H1 (cell line): ENCODE measurements around the gene KTN1. TPM values are rescaled to one million over a fixed set of nuclear protein-coding genes. Genes with fewer than 3 reads are reported as not detected.

Experiments used
- CTCF ChIA-PET: fragments of 300-600 bp; sonication (Branson Sonifier 250); formaldehyde crosslinking; loops from one replicate; lab custom pipeline; 2021; ENCODE audit not compliant: partially characterized antibody; lab: Charles Lee
- POLR2A ChIA-PET: fragments of 300-600 bp; sonication (Branson Sonifier 250); formaldehyde crosslinking; loops from one replicate; lab custom pipeline; 2021; ENCODE audit warnings: inconsistent platforms; ENCODE audit not compliant: partially characterized antibody; lab: Charles Lee
- DNase-seq, 2 experiments: peaks; one replicate each; pipeline versions ENCODE4 v3.0.0 to v3.0.0-alpha.2; 2010 to 2022; ENCODE audit warnings: low spot score in 2 of 2, low read depth in 1 of 2, mixed read lengths in 1 of 2
- FAIRE-seq: peaks from 2 replicates; lab custom pipeline; 2011; peaks lifted over from hg19 to GRCh38; lab: Jason Lieb, UNC
- H2AFZ ChIP-seq: 2 replicates; pipeline ENCODE4 v1.8.1; 2012; ENCODE audit warnings: low read length, inconsistent platforms
- H2AK5ac ChIP-seq: 2 replicates; pipeline ENCODE4 v1.6.1; 2013; ENCODE audit warnings: low read depth, low read length
- H2BK120ac ChIP-seq: replicated peaks from 2 replicates; pipeline ENCODE3; 2013; ENCODE audit warnings: low read depth, low read length, inconsistent platforms
- H2BK12ac ChIP-seq: 2 replicates; pipeline ENCODE4 v1.6.1; 2013; ENCODE audit warnings: low read depth, low read length
- H2BK15ac ChIP-seq: 2 replicates; pipeline ENCODE4 v1.6.1; 2013; ENCODE audit warnings: low read length
- H2BK20ac ChIP-seq: 2 replicates; pipeline ENCODE4 v1.6.1; 2013; ENCODE audit warnings: low read length
- H2BK5ac ChIP-seq: 2 replicates; pipeline ENCODE4 v1.6.1; 2013; ENCODE audit warnings: low read depth, low read length
- H3K14ac ChIP-seq: 2 replicates; pipeline ENCODE4 v1.6.1; 2013; ENCODE audit warnings: inconsistent platforms; ENCODE audit not compliant: insufficient read length
- H3K18ac ChIP-seq: 2 replicates; pipeline ENCODE4 v1.6.1; 2013; ENCODE audit warnings: low read length; ENCODE audit errors: extremely low read depth
- H3K23ac ChIP-seq: 2 replicates; pipeline ENCODE4 v1.6.1; 2013; ENCODE audit warnings: inconsistent platforms; ENCODE audit not compliant: insufficient read length
- H3K23me2 ChIP-seq: 2 replicates; pipeline ENCODE4 v1.6.1; 2013; ENCODE audit warnings: low read depth, low read length
- H3K27ac ChIP-seq: 2 replicates; pipeline ENCODE4 v1.6.1; 2011; ENCODE audit warnings: low read depth, low read length, inconsistent platforms
- H3K27me3 ChIP-seq, 4 experiments: replicated peaks in 1 of 4; 1 replicate in 1 of 4; 2 replicates in 3 of 4; pipeline versions ENCODE4 v1.6.1 to v1.8.1; 2011 to 2013; ENCODE audit warnings: low read length in 3 of 4, mild to moderate bottlenecking in 3 of 4, inconsistent platforms in 2 of 4, mixed read lengths in 2 of 4, moderate library complexity in 1 of 4; ENCODE audit not compliant: control insufficient read depth in 3 of 4, insufficient read depth in 3 of 4; ENCODE audit errors: extremely low read depth in 1 of 4
- H3K36me3 ChIP-seq, 4 experiments: 2 replicates each; pipeline versions ENCODE4 v1.6.1 to v1.8.1; 2011 to 2013; ENCODE audit warnings: mild to moderate bottlenecking in 4 of 4, low read length in 3 of 4, moderate library complexity in 2 of 4, control low read depth in 1 of 4, inconsistent platforms in 1 of 4; ENCODE audit not compliant: insufficient read depth in 4 of 4, control insufficient read depth in 2 of 4
- H3K4ac ChIP-seq: replicated peaks from 2 replicates; pipeline ENCODE3; 2013; ENCODE audit warnings: low read length, low read depth, mixed read lengths, inconsistent platforms; ENCODE audit not compliant: insufficient read length
- H3K4me1 ChIP-seq, 4 experiments: replicated peaks in 1 of 4; 1 replicate in 1 of 4; 2 replicates in 3 of 4; pipeline versions ENCODE4 v1.6.1 to v1.8.1; 2011 to 2013; ENCODE audit warnings: low read length in 3 of 4, inconsistent platforms in 2 of 4, mixed read lengths in 1 of 4; ENCODE audit not compliant: insufficient read depth in 4 of 4, control insufficient read depth in 3 of 4
- H3K4me2 ChIP-seq, 2 experiments: 2 replicates each; pipeline versions ENCODE4 v1.6.1 to v1.8.1; 2011 to 2013; ENCODE audit warnings: low read depth in 2 of 2, low read length in 2 of 2, control low read depth in 1 of 2, inconsistent platforms in 1 of 2, mild to moderate bottlenecking in 1 of 2; ENCODE audit not compliant: insufficient read depth in 1 of 2
- H3K4me3 ChIP-seq, 4 experiments: fragments of 200-600, 300-600 bp in 1 of 4; sonication (generic), shearing (Covaris generic), sonication (Bioruptor Twin) in 1 of 4; 2 replicates each; pipeline versions ENCODE4 v1.5.1 to v1.8.1; 2011 to 2016; ENCODE audit warnings: low read length in 4 of 4, low read depth in 3 of 4, control low read depth in 2 of 4, inconsistent platforms in 2 of 4, mild to moderate bottlenecking in 2 of 4, mixed read lengths in 1 of 4, moderate library complexity in 1 of 4; ENCODE audit not compliant: insufficient read depth in 2 of 4; ENCODE audit errors: extremely low read depth in 1 of 4
- H3K56ac ChIP-seq: replicated peaks from 2 replicates; pipeline ENCODE3; 2013; ENCODE audit warnings: low read depth, mild to moderate bottlenecking, mixed read lengths, low read length, inconsistent platforms; ENCODE audit not compliant: insufficient read length
- H3K79me1 ChIP-seq: 2 replicates; pipeline ENCODE4 v1.6.1; 2013; ENCODE audit warnings: low read depth, low read length, control low read depth
- H3K79me2 ChIP-seq, 2 experiments: 2 replicates each; pipeline versions ENCODE4 v1.6.1 to v1.8.1; 2012 to 2013; ENCODE audit warnings: low read length in 2 of 2, mild to moderate bottlenecking in 2 of 2, inconsistent platforms in 1 of 2; ENCODE audit not compliant: insufficient read depth in 2 of 2, control insufficient read depth in 1 of 2
- H3K9ac ChIP-seq, 4 experiments: replicated peaks in 1 of 4; 1 replicate in 1 of 4; 2 replicates in 3 of 4; pipeline versions ENCODE4 v1.6.1 to v1.8.1; 2011 to 2013; ENCODE audit warnings: low read depth in 3 of 4, low read length in 3 of 4, control low read depth in 2 of 4, mild to moderate bottlenecking in 2 of 4, moderate library complexity in 2 of 4, inconsistent platforms in 1 of 4; ENCODE audit errors: extremely low read depth in 1 of 4
- H3K9me3 ChIP-seq, 2 experiments: 2 replicates each; pipeline versions ENCODE4 v1.6.1 to v1.8.1; 2012 to 2013; ENCODE audit warnings: mild to moderate bottlenecking in 2 of 2, moderate library complexity in 2 of 2, control low read depth in 1 of 2, inconsistent platforms in 1 of 2, low read depth in 1 of 2, low read length in 1 of 2, mixed read lengths in 1 of 2; ENCODE audit not compliant: insufficient read depth in 2 of 2
- H4K20me1 ChIP-seq, 2 experiments: replicated peaks in 1 of 2; 2 replicates each; pipeline versions ENCODE3 to v1.8.1; 2011 to 2013; ENCODE audit warnings: inconsistent platforms in 2 of 2, low read length in 2 of 2, mild to moderate bottlenecking in 1 of 2; ENCODE audit not compliant: insufficient read depth in 2 of 2, control insufficient read depth in 1 of 2
- H4K5ac ChIP-seq: 2 replicates; pipeline ENCODE4 v1.6.1; 2013; ENCODE audit warnings: low read length, low read depth, mixed read lengths, inconsistent platforms; ENCODE audit not compliant: insufficient read length
- H4K8ac ChIP-seq: 2 replicates; pipeline ENCODE4 v1.8.0; 2013; ENCODE audit warnings: mild to moderate bottlenecking, moderate library complexity, low read length, inconsistent platforms; ENCODE audit not compliant: insufficient read depth; ENCODE audit errors: extremely low read depth
- H4K91ac ChIP-seq: replicated peaks from 2 replicates; pipeline ENCODE3; 2013; ENCODE audit warnings: low read length, mixed read lengths, inconsistent platforms; ENCODE audit not compliant: insufficient read length
- BACH1 ChIP-seq: IDR thresholded peaks from 2 replicates; pipeline ENCODE4 v1.6.1; 2012; ENCODE audit warnings: low read length, improper control_type of control experiment
- CBX5 ChIP-seq: fragments of 300-800, 300-1000 bp; sonication (generic); IDR thresholded peaks from 2 replicates; pipeline ENCODE4 v1.7.1; 2016; ENCODE audit warnings: antibody characterized with exemption, low read length, low read depth
- CHD1 ChIP-seq: IDR thresholded peaks from 2 replicates; pipeline ENCODE4 v1.6.1; 2012; ENCODE audit warnings: low read depth, low read length, improper control_type of control experiment
- EZH2 ChIP-seq: fragments of 200-600 bp; sonication (generic); IDR thresholded peaks from 2 replicates; pipeline ENCODE4 v1.7.1; 2012; ENCODE audit warnings: low read depth, mild to moderate bottlenecking, moderate library complexity, low read length, inconsistent platforms; ENCODE audit not compliant: severe bottlenecking
- FOSL1 ChIP-seq: IDR thresholded peaks from 2 replicates; pipeline ENCODE4 v1.6.1; 2011; ENCODE audit warnings: mild to moderate bottlenecking, low read depth, low read length, moderate library complexity; ENCODE audit not compliant: insufficient read depth
- JUN ChIP-seq: IDR thresholded peaks from 2 replicates; pipeline ENCODE4 v1.6.1; 2011; ENCODE audit warnings: low read depth, mild to moderate bottlenecking, improper control_type of control experiment, low read length
- KDM5A ChIP-seq: fragments of 200-600 bp; IDR thresholded peaks from 2 replicates; pipeline ENCODE4 v1.7.1; 2012; ENCODE audit warnings: mild to moderate bottlenecking, low read length, inconsistent platforms, mixed read lengths
- NANOG ChIP-seq: IDR thresholded peaks from 2 replicates; pipeline ENCODE4 v1.6.1; 2011; ENCODE audit warnings: low read length, low read depth, mild to moderate bottlenecking, inconsistent platforms; ENCODE audit not compliant: insufficient read depth, poor library complexity, severe bottlenecking
- PHF8 ChIP-seq: fragments of 200-600 bp; sonication (generic); conservative IDR thresholded peaks from 2 replicates; pipeline ENCODE4 v1.7.1; 2012; ENCODE audit warnings: low read depth, mild to moderate bottlenecking, inconsistent platforms, low read length, moderate library complexity
- POLR2AphosphoS5 ChIP-seq: IDR thresholded peaks from 2 replicates; pipeline ENCODE4 v1.6.1; 2011; ENCODE audit warnings: low read depth, low read length
- RNF2 ChIP-seq: fragments of 200-900, 300-1000 bp; sonication (generic); IDR thresholded peaks from 2 replicates; pipeline ENCODE4 v1.7.1; 2016; ENCODE audit warnings: borderline replicate concordance, low read depth, mild to moderate bottlenecking, antibody characterized with exemption, low read length; ENCODE audit not compliant: poor library complexity, severe bottlenecking; ENCODE audit errors: missing control alignments
- SIX5 ChIP-seq: IDR thresholded peaks from 2 replicates; pipeline ENCODE4 v1.6.1; 2011; ENCODE audit warnings: mild to moderate bottlenecking, low read depth, low read length
- SP4 ChIP-seq: IDR thresholded peaks from 2 replicates; pipeline ENCODE4 v1.6.1; 2012; ENCODE audit warnings: low read length, inconsistent platforms
- SRF ChIP-seq: IDR thresholded peaks from 2 replicates; pipeline ENCODE4 v1.6.1; 2011; ENCODE audit warnings: mild to moderate bottlenecking, low read depth, low read length, moderate library complexity
- TEAD4 ChIP-seq: IDR thresholded peaks from 2 replicates; pipeline ENCODE4 v1.6.1; 2012; ENCODE audit warnings: low read depth, low read length, inconsistent platforms, mixed read lengths
- WGBS, 2 experiments: shearing (Covaris generic) in 1 of 2; methylation state at CpG; one replicate each; pipeline versions ENCODE4 v1.1.6 to v1.1.7; 2013 to 2015; ENCODE audit warnings: low lambda C conversion rate in 2 of 2, mixed read lengths in 2 of 2, inconsistent platforms in 1 of 2, low coverage in 1 of 2, missing lambda C conversion rate in 1 of 2; ENCODE audit not compliant: insufficient replicate concordance in 2 of 2, insufficient coverage in 1 of 2, insufficient read length in 1 of 2; ENCODE audit errors: extremely low coverage in 1 of 2, missing lambda C conversion rate in 1 of 2; 5-methylcytosine and 5-hydroxymethylcytosine counted together
- polyA plus RNA-seq, 7 experiments: library from polyadenylated mRNA; depleted of rRNA in 3 of 7; stranded (reverse) in 5 of 7; unstranded in 2 of 7; fragments of >200 nt in 5 of 7; fragments of 200-250 nt in 2 of 7; gene quantifications; 1 replicate in 5 of 7; 2 replicates in 1 of 7; 4 replicates in 1 of 7; pipeline versions ENCODE4 v1.2.1 to v1.2.3, GENCODE V29; 2011 to 2013; ENCODE audit warnings: missing spikeins in 2 of 7, mixed read lengths in 2 of 7
- total RNA-seq: library from RNA; stranded (reverse); fragmentation: NEBNext Ultra II Directional; extraction: Animal tissue kit (Norgen Biotek cat#: 25700); gene quantifications from 2 replicates; pipeline ENCODE4 v1.2.1, GENCODE V29; 2021

The KTN1 gene
- total and polyA plus RNA-seq, 2 of the 8 experiments (the other 6 are each of a cell fraction or from before 2014, with no cell fraction given), result 15.4 to 151 TPM

- POLR2A ChIA-PET, result no interaction called here
- H3K9me3 ChIP-seq, result peaks cover 3 to 7% of the 10 kb centered on the region in 2 experiments
- no peak overlapping the region for H3K4me2 ChIP-seq
- no peak overlapping the region for H3K4me3 ChIP-seq
- no peak overlapping the region for H2AK5ac ChIP-seq
- H4K5ac ChIP-seq, result no peak overlapping the region
- no peak overlapping the region for H2BK5ac ChIP-seq
- no peak overlapping the region for H2AFZ ChIP-seq
- H3K23ac ChIP-seq, result no peak overlapping the region
- no peaks in the 10 kb centered on the region; the same call in 1 of the 2 replicates for H3K23me2 ChIP-seq
- no peaks in the 10 kb centered on the region for H3K27me3 ChIP-seq
- H2BK120ac ChIP-seq, result no peak overlapping the region
- CTCF ChIA-PET, result interaction anchor here (1.6 kb wide), 1 partner anchor 11 kb away, joined by 4 read pairs; no protein-coding TSS in a partner anchor
- 96% methylated on average over 4 of the region's 4 CpGs; no CpG with 5 or more reads in 1 of the 2 experiments for WGBS, 2 experiments
- H3K9ac ChIP-seq, result no peak overlapping the region
- peaks cover 10 to 47% (median 27%) of the 10 kb centered on the region in 4 experiments for H3K36me3 ChIP-seq
- no peaks in the 10 kb centered on the region for H4K20me1 ChIP-seq
- H4K91ac ChIP-seq, result no peak overlapping the region
- H3K56ac ChIP-seq, result no peak overlapping the region
- no peak overlapping the region for H3K4ac ChIP-seq
- no peak overlapping the region for H2BK20ac ChIP-seq
- H3K4me1 ChIP-seq, result no peaks in the 10 kb centered on the region
- DNase-seq, result no peak
- FAIRE-seq, result no peak
- no peak overlapping the region for H3K14ac ChIP-seq
- H3K27ac ChIP-seq, result no peak overlapping the region
- H3K18ac ChIP-seq, result no peak overlapping the region
- no peak overlapping the region for H2BK15ac ChIP-seq
- H3K79me1 ChIP-seq, result no peaks in the 10 kb centered on the region
- no peak overlapping the region for H2BK12ac ChIP-seq
- no peak overlapping the region for H4K8ac ChIP-seq
- H3K79me2 ChIP-seq, result no peaks in the 10 kb centered on the region
- TF ChIP-seq SIX5, result no peak
- TF ChIP-seq KDM5A, result no peak
- no peak for TF ChIP-seq SRF
- TF ChIP-seq PHF8, result no peak
- TF ChIP-seq JUN, result no peak
- no peak for TF ChIP-seq NANOG
- TF ChIP-seq CBX5, result no peak
- TF ChIP-seq POLR2AphosphoS5, result no peak
- no peak for TF ChIP-seq FOSL1
- TF ChIP-seq RNF2, result no peak
- TF ChIP-seq SP4, result no peak
- no peak for TF ChIP-seq TEAD4
- TF ChIP-seq EZH2, result no peak
- no peak for TF ChIP-seq BACH1
- no peak for TF ChIP-seq CHD1
These were observed 44.9 kb downstream of the KTN1 start for GRCh38 chr14:55624913-55625312.
